BJ (cell line): Measurements from ENCODE around the gene GNS. TPM values are rescaled to one million over a fixed set of nuclear protein-coding genes. Genes with fewer than 3 reads are reported as not detected.
A peak's percentile ranks its signal among the peaks of the same experiment; 100 is the strongest.

Experiments
- CTCF ChIA-PET: fragments of 350-600 bp; formaldehyde crosslinking; extraction: SDS; loops from one replicate; lab custom pipeline; 2021; ENCODE audit warnings: antibody characterized with exemption, inconsistent platforms; lab: Yijun Ruan, JAX
- POLR2A ChIA-PET: fragments of 300-600 bp; sonication (Branson Sonifier 250); formaldehyde crosslinking; extraction: SDS; loops from one replicate; lab custom pipeline; 2021; ENCODE audit warnings: antibody characterized with exemption; lab: Charles Lee
- DNase-seq: peaks from one replicate; pipeline ENCODE4 v3.0.0-alpha.2; 2011; ENCODE audit warnings: low read depth
- H3K27me3 ChIP-seq: 2 replicates; pipeline ENCODE4 v1.6.0; 2011; ENCODE audit warnings: low read length; ENCODE audit not compliant: control insufficient read depth, insufficient read depth
- H3K36me3 ChIP-seq: 2 replicates; pipeline ENCODE4 v1.5.1; 2011; ENCODE audit warnings: low read length; ENCODE audit not compliant: control insufficient read depth, insufficient read depth
- H3K4me3 ChIP-seq: 2 replicates; pipeline ENCODE4 v1.5.1; 2011; ENCODE audit warnings: low read depth, mild to moderate bottlenecking, control low read depth, low read length
- CTCF ChIP-seq: IDR thresholded peaks from 2 replicates; pipeline ENCODE4 v1.5.1; 2011; ENCODE audit warnings: low read depth, mild to moderate bottlenecking, control low read depth, inconsistent platforms, low read length, moderate library complexity; ENCODE audit not compliant: insufficient read depth
- polyA plus RNA-seq: library from polyadenylated mRNA; depleted of rRNA; stranded (reverse); fragments of >200 nt; gene quantifications from 2 replicates; pipeline ENCODE4 v1.2.3, GENCODE V29; 2011

Gene GNS
- polyA plus RNA-seq, 1 experiment = 100 TPM

GRCh38 chr12:64699504-64700115, 59.6 kb downstream of the GNS start:
- no peak for TF ChIP-seq CTCF
- H3K27me3 ChIP-seq = no peaks in the 10 kb centered on the region
- DNase-seq = no peak
- no peak overlapping the region for H3K4me3 ChIP-seq
- peaks cover 5% of the 10 kb centered on the region for H3K36me3 ChIP-seq
- ChIA-PET POLR2A (no interaction called here), CTCF (interaction anchor here (0.9 to 2.7 kb wide), 3 partner anchors 16 to 152 kb away, joined by 3 to 12 read pairs (median 4); no protein-coding TSS in a partner anchor)

DNA sequence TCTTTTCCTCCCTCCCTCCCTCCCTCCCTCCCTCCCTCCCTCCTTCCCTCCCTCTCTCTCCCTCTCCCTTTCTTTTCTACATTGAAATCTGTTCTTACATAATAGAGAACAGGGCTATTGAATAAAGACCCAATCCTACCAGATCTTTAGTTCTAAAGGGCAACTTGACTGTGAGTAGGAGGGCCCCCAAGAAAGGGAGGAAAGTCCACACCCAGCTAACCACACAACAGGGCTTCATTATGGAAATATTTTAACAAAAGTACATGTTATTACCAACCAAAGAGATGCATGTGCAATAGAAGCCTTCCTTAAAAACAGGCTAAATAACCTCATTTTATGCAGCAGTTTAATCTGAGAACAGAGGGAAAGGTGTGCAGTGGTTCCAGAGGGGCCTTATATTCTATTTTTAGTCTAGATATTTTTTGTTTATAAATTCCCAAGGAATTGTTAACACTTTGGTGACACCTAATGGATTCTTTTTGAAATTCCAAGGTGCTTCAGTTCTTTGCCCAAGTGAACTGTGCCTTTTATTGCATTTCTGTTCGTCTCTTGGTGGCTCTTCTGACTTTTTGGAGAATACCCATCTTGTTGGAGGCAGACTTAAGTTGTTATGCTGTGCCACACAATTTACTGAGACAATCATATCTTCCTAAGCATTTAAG, 63.0 kb downstream of the GNS start:
- DNase-seq = no peak
- ChIA-PET CTCF (interaction anchor here (0.6 to 7.9 kb wide), 14 partner anchors 10 to 434 kb away, joined by 3 to 167 read pairs (median 4); no protein-coding TSS in a partner anchor), POLR2A (no interaction called here)
- Histone ChIP-seq H3K36me3 (peaks cover 5% of the 10 kb centered on the region), H3K27me3 (no peaks in the 10 kb centered on the region), H3K4me3 (no peak overlapping the region)
- peak; percentile 27; the same call in 1 of the 2 replicates for TF ChIP-seq CTCF

DNA sequence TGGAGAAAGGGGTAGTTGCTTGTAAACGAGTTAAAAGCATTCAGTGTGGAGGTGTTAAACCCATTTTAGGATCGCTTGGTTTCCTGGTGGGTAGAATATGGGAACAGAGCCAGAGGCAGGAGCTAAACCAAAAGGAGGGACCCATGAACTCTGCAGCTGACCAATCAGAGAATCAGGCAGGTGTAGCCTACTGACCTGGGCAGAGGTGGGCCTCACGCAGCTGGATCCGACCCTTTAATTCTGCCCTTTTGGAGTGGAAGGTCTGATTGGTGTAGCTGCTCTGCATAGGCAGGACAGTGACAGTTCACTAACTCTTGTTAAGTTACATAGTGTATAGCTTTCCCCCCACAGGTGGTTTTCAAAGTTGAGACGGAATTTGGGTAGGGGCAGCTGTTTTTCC, 63.7 kb downstream of the GNS start:
- ChIA-PET CTCF (interaction anchor here (0.6 to 7.9 kb wide), 7 partner anchors 70 to 433 kb away, joined by 3 to 167 read pairs (median 3); no protein-coding TSS in a partner anchor), POLR2A (no interaction called here)
- H3K27me3 ChIP-seq = no peaks in the 10 kb centered on the region
- DNase-seq = no peak
- no peak overlapping the region for H3K4me3 ChIP-seq
- peaks cover 5% of the 10 kb centered on the region for H3K36me3 ChIP-seq
- no peak for TF ChIP-seq CTCF

- ChIA-PET POLR2A (interaction anchor here (0.6 kb wide), 1 partner anchor 1706 kb away, joined by 5 read pairs; no protein-coding TSS in a partner anchor), CTCF (interaction anchor here (0.6 to 7.9 kb wide), 5 partner anchors 40 to 149 kb away, joined by 3 to 167 read pairs (median 3); partner anchors contain the start of gene RASSF3)
- Histone ChIP-seq H3K27me3 (no peaks in the 10 kb centered on the region), H3K4me3 (no peak overlapping the region), H3K36me3 (peaks cover 5% of the 10 kb centered on the region)
- DNase-seq = no peak
- TF ChIP-seq CTCF = no peak
These were observed 64.8 kb downstream of the GNS start for GRCh38 chr12:64694130-64695040.
